Cardiac muscle cell (in vitro differentiated cells and primary cell): ENCODE results near the gene CKS1B. TPM values are rescaled to one million over a fixed set of nuclear protein-coding genes. Genes with fewer than 3 reads are reported as not detected.

Source experiments
- DNase-seq, 2 donors: peaks; one replicate each; pipeline versions ENCODE4 v3.0.0 to v3.0.0-alpha.2; 2010 to 2017; ENCODE audit warnings: low read depth in 1 of 2, low spot score in 1 of 2
- H3K27ac ChIP-seq: fragments of 200-600 bp; sonication (generic); 2 replicates; pipeline ENCODE4 v1.5.1; 2016
- H3K27me3 ChIP-seq: fragments of 200-600 bp; sonication (generic); 2 replicates; pipeline ENCODE4 v1.6.0; 2016; ENCODE audit warnings: control low read depth
- H3K36me3 ChIP-seq: fragments of 200-600 bp; sonication (generic); 2 replicates; pipeline ENCODE4 v1.5.1; 2016; ENCODE audit warnings: control low read depth
- H3K4me1 ChIP-seq: fragments of 200-600 bp; sonication (generic); 2 replicates; pipeline ENCODE4 v1.8.1; 2017; ENCODE audit warnings: low read depth, mild to moderate bottlenecking, mixed run types
- H3K4me3 ChIP-seq: fragments of 200-600 bp; sonication (generic); 2 replicates; pipeline ENCODE4 v1.5.1; 2016; ENCODE audit warnings: mild to moderate bottlenecking
- H3K9me3 ChIP-seq: fragments of 200-600 bp; sonication (generic); 2 replicates; pipeline ENCODE4 v1.5.1; 2017; ENCODE audit warnings: low read depth, mild to moderate bottlenecking, control low read depth
- polyA plus RNA-seq: library from polyadenylated mRNA; unstranded; fragments of >200 nt; fragmentation: Nextera tagmentation; extraction: Ambion mirVana; gene quantifications from 2 replicates; pipeline ENCODE4 v1.2.1, GENCODE V29; 2016
- total RNA-seq: library from RNA; depleted of rRNA; stranded (reverse); fragments of >200 nt; gene quantifications from 2 replicates; pipeline ENCODE4 v1.2.3, GENCODE V29; 2016
- TF ChIP-seq, protein P1 (sequence below): IDR thresholded peaks from 2 replicates; pipeline ENCODE4 v1.5.1; 2012; ENCODE audit warnings: low read depth, mild to moderate bottlenecking, low read length

The CKS1B gene
- total and polyA plus RNA-seq, 2 experiments from 2014 or later: 96.5 to 157 TPM

DNA sequence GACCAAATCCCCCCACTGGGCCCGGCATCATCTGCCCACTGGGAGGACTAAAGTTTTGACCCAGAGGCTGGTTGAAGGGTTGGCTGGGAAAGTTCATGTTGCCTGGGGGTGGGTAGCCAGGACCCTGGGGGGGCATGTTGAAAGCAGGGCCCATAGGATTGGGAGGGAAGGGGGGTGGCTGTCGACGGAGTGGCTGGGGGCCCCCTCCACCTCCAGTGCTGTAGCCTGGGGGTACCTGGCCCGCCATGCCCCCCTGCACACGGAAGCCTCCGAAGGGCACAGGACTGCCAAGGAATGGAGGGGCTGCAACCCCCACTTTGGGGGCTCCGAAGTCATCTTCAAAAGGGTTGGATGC, 15.1 kb upstream of the CKS1B start:
- Histone ChIP-seq H3K9me3 (no peaks in the 10 kb centered on the region), H3K27me3 (no peaks in the 10 kb centered on the region), H3K27ac (no peak overlapping the region), H3K36me3 (no peaks in the 10 kb centered on the region), H3K4me1 (peaks cover 26% of the 10 kb centered on the region), H3K4me3 (no peak overlapping the region)
- TF ChIP-seq, protein P1, sequence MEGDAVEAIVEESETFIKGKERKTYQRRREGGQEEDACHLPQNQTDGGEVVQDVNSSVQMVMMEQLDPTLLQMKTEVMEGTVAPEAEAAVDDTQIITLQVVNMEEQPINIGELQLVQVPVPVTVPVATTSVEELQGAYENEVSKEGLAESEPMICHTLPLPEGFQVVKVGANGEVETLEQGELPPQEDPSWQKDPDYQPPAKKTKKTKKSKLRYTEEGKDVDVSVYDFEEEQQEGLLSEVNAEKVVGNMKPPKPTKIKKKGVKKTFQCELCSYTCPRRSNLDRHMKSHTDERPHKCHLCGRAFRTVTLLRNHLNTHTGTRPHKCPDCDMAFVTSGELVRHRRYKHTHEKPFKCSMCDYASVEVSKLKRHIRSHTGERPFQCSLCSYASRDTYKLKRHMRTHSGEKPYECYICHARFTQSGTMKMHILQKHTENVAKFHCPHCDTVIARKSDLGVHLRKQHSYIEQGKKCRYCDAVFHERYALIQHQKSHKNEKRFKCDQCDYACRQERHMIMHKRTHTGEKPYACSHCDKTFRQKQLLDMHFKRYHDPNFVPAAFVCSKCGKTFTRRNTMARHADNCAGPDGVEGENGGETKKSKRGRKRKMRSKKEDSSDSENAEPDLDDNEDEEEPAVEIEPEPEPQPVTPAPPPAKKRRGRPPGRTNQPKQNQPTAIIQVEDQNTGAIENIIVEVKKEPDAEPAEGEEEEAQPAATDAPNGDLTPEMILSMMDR: no peak
- DNase-seq: no peak

DNA sequence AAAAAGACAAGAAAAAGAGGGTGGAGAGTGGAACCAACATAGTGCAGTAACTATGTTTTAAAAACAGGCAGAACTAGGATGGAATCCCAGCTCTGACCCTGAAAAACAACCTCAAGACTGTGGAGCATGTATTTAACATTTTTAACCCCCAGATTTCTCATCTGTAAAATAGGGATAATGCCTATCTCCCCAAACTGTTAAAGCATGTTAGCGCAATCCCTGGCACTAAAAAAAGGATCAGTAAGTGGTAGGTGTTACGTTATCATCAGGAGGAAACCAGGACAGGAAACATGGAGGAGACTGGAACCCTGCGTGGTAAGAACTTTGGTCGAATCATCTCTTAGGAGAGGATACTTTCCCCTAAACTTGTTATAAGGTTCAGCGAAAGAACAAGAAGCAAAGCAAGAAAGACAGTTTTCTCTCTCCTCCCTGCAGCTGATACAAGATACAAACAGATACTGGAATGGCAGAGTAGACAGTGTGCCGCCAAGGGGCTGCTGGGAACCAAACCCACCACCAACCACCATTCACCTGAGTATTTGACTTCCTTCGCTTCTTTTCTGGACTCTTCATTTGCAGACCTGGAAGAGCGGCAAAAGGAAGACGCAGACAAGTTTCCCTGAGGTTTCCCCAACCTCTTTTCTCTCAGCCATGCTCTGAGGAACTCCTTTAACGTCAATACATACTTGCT, 13.9 kb upstream of the CKS1B start:
- H3K36me3 ChIP-seq: no peaks in the 10 kb centered on the region
- TF ChIP-seq, protein P1: no peak

DNA sequence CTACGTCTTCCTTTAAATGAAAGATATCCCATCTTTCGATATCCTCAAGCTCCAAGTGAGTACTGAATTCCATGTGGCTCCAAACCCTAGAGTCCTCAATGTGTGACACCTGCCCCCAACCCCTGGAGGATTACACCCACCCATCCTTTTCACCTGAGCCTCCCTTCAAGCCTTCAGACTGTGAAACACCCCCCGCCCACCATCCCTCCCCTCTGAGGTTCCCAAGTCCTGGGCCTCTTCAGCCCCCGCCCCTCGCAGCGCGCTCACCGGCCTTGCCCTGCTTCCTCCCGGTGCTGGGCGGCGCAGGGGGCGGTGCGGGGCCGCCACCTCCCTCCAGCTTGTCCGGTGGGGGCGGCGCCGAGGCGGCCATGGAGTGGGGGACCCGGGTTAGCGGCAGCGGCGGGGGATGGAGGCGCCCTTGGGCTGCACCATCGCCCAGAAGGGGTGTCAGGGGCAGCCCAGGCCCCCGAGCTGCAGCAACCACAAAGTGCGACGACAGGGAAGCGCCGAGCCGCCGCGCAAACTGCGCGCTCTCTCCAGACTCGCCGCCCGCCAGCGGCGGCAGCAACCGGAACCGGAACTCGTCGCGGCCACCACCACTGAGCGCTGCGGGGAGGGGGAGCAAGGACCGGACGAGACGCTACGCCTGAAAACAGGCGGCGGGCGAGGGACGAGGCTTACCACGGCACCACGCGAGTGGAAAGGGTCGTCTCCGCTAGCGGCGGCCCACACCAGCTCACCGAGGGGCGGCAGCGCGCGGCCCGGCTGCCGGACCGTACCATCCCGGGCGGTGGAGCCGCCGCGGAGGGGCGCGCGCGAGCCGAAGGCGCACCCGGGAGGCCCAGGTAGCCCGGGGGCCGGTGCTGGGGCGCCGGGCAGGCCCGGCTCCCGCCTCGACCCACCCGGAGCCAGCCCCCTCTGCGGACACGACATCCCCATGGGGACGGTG, 13.0 kb upstream of the CKS1B start, which contains the start of gene PYGO2:
Gene PYGO2 (minus strand): TSS at position 576 of the 949 bp plus-strand sequence. CDS start 206 bp downstream, at position 370.
- H3K27me3 ChIP-seq: no peaks in the 10 kb centered on the region
- peak within 1 kb of the TSS; percentile 79 for H3K4me3 ChIP-seq
- H3K9me3 ChIP-seq: no peaks in the 10 kb centered on the region
- peak; percentile 85 to 89 for DNase-seq
- peak within 1 kb of the TSS; percentile 99 for H3K27ac ChIP-seq
- H3K36me3 ChIP-seq: peaks cover under 1% of the 10 kb centered on the region
- TF ChIP-seq, protein P1: peak; percentile 34
- H3K4me1 ChIP-seq: peaks cover 15% of the 10 kb centered on the region

More for the DNA sequence above, 13.9 kb upstream of the CKS1B start:
- H3K4me3 ChIP-seq: peak overlapping the region; percentile 79
- no peaks in the 10 kb centered on the region for H3K9me3 ChIP-seq
- DNase-seq: no peak
- H3K27me3 ChIP-seq: no peaks in the 10 kb centered on the region
- H3K27ac ChIP-seq: peak overlapping the region; percentile 99
- peaks cover 17% of the 10 kb centered on the region for H3K4me1 ChIP-seq

DNA sequence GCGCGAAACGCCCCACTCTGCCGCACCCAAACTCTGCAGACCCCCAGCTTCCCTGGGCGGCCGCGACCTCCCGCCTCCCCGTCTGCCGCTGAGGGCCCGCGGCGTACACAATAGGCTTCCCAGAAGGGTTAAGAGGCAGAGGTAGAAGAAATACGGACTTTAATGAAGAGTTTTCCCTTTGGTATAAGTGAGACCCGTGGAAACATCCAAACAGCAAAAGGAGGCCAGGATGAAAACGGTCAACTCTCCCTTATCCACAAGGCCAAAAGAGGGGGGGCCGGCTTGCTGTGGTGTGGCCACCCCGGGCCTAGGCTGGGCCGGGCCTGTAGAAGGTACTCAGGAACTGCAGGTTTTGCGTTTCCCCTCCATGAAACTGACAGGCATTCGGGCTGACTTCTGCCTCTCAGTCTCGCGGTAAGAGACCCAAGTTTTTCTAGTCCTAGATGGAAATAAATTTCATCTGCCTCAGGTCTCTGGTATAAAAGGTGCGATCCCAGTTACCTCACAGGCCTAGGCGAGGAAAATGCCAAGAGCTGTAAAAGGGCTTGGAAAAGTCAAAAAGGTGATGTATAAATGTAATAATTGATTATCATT, 12.2 kb upstream of the CKS1B start:
- TF ChIP-seq, protein P1: no peak
- H3K36me3 ChIP-seq: peaks cover 9% of the 10 kb centered on the region

DNA sequence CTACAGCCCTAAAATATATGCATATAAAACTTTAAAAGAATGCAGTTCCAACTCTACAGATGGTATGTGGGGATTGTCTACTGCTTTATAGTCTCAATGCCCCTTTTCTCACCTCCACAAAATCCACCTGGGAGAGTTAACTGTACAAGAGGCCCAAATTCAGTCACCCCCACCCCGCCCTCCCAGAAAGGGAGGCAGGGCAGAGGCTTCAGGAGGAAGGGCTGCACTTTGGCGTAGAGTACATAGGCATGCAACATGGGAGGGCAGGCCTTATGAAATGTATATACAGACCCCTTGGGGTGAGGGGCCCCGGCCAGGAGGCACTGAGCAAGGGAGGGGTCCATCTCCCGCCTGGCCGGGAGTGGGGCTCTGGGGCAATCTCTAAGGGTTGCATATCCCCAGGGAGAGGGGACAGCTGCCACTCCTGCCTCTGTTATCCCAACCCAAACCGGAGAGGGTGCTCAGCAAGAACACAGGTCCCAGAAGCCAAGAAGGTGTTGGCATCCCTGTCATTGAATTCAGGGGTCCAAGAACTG, 11.6 kb upstream of the CKS1B start:
- peak overlapping the region; percentile 79 for H3K4me3 ChIP-seq
- no peaks in the 10 kb centered on the region for H3K27me3 ChIP-seq
- TF ChIP-seq, protein P1: no peak
- no peaks in the 10 kb centered on the region for H3K9me3 ChIP-seq
- DNase-seq: no peak
- H3K4me1 ChIP-seq: peaks cover 12% of the 10 kb centered on the region
- H3K36me3 ChIP-seq: peaks cover 12% of the 10 kb centered on the region
- peak overlapping the region; percentile 99 for H3K27ac ChIP-seq

More for the DNA sequence above, 12.2 kb upstream of the CKS1B start:
- DNase-seq: peak; percentile 32 to 45
- Histone ChIP-seq H3K4me1 (peaks cover 12% of the 10 kb centered on the region), H3K27ac (peak overlapping the region; percentile 99), H3K9me3 (no peaks in the 10 kb centered on the region), H3K27me3 (no peaks in the 10 kb centered on the region), H3K4me3 (peak overlapping the region; percentile 79)
